ENCODE measurements around the gene MUCL3.

DNA sequence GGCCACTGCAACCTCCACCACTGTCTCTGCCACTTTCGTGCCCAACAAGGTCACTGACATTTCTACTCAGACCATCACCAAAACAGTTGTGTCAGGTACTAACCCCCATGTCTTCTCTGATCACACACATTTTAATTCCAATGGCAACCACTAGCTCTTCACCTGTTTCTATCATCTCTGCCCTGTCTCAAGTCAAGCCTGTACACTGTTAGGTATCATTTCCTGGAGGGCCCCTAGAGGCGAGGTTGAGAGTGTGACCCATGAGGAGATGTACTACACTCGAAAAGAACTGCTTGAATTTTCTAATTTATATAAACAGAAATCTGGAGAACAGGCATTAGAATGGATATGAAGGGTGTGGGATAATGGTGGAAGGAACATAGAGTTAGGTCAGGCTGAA lies 25.4 kb downstream of the MUCL3 start:
- TF ChIP-seq POLR2AphosphoS5 (IDR thresholded peaks at IDR 0.05) (no peak), POLR2A (IDR thresholded peaks at IDR 0.05; ENCODE audit: low read depth) (no peak), EP300 (IDR thresholded peaks at IDR 0.05) (no peak)
- TF ChIP-seq, protein P1, sequence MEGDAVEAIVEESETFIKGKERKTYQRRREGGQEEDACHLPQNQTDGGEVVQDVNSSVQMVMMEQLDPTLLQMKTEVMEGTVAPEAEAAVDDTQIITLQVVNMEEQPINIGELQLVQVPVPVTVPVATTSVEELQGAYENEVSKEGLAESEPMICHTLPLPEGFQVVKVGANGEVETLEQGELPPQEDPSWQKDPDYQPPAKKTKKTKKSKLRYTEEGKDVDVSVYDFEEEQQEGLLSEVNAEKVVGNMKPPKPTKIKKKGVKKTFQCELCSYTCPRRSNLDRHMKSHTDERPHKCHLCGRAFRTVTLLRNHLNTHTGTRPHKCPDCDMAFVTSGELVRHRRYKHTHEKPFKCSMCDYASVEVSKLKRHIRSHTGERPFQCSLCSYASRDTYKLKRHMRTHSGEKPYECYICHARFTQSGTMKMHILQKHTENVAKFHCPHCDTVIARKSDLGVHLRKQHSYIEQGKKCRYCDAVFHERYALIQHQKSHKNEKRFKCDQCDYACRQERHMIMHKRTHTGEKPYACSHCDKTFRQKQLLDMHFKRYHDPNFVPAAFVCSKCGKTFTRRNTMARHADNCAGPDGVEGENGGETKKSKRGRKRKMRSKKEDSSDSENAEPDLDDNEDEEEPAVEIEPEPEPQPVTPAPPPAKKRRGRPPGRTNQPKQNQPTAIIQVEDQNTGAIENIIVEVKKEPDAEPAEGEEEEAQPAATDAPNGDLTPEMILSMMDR (IDR thresholded peaks at IDR 0.05) = no peak
